Transverse colon (tissue), 4 donors: Measurements from ENCODE around the gene PSMA3. TPM values are rescaled to one million over a fixed set of nuclear protein-coding genes. Genes with fewer than 3 reads are reported as not detected.
A peak's percentile ranks its signal among the peaks of the same experiment; 100 is the strongest.
"Not testable (repeated sequence)": the region's sequence is repeated elsewhere in the genome, so short reads cannot be mapped to it uniquely, and the experiment has no call there.

ENCODE experiments used
- DNase-seq: peaks from one replicate; pipeline ENCODE4 v3.0.0-alpha.2; 2019
- H3K27ac ChIP-seq, 4 donors: fragments of 200-600 bp; sonication (generic); 2 replicates each; pipeline ENCODE4 v1.5.1; 2016 to 2018; ENCODE audit warnings: inconsistent platforms in 4 of 4
- H3K27me3 ChIP-seq: fragments of 200-600 bp; sonication (generic); 2 replicates; pipeline ENCODE4 v1.5.1; 2017; ENCODE audit warnings: inconsistent platforms
- H3K36me3 ChIP-seq, 4 donors: fragments of 200-600 bp; sonication (generic); 2 replicates each; pipeline ENCODE4 v1.5.1; 2017 to 2019; ENCODE audit warnings: inconsistent platforms in 4 of 4
- H3K4me1 ChIP-seq, 4 donors: fragments of 200-600 bp; sonication (generic); 2 replicates each; pipeline ENCODE4 v1.5.1; 2017 to 2020; ENCODE audit warnings: inconsistent platforms in 4 of 4
- H3K4me3 ChIP-seq, 4 donors: fragments of 200-600 bp; sonication (generic); 1 replicate in 1 of 4; 2 replicates in 3 of 4; pipeline versions ENCODE4 v1.5.1 to v1.6.1; 2017 to 2019; ENCODE audit warnings: inconsistent platforms in 4 of 4
- H3K9me3 ChIP-seq, 2 donors: fragments of 200-600 bp; sonication (generic); 2 replicates each; pipeline ENCODE4 v1.5.1; 2017 to 2019; ENCODE audit warnings: inconsistent platforms in 2 of 2
- CTCF ChIP-seq, 5 experiments: fragments of 200-600 bp in 3 of 5; fragments of 450-650 bp in 2 of 5; sonication (generic) in 3 of 5; IDR thresholded peaks; 1 replicate in 2 of 5; 2 replicates in 3 of 5; pipeline ENCODE4 v1.5.1; 2016 to 2017; ENCODE audit warnings: antibody characterized with exemption in 5 of 5, inconsistent platforms in 3 of 5, mild to moderate bottlenecking in 2 of 5, moderate library complexity in 1 of 5
- EP300 ChIP-seq: sonication (generic); formaldehyde crosslinking; IDR thresholded peaks from one replicate; pipeline ENCODE4 v1.6.1; 2017; ENCODE audit warnings: antibody characterized with exemption, low read depth
- POLR2A ChIP-seq: fragments of 450-650 bp; IDR thresholded peaks from one replicate; pipeline ENCODE4 v1.6.1; 2016; ENCODE audit warnings: antibody characterized with exemption, mild to moderate bottlenecking, moderate library complexity
- POLR2AphosphoS5 ChIP-seq, 3 donors: sonication (generic); formaldehyde crosslinking; IDR thresholded peaks; one replicate each; pipeline ENCODE4 v1.6.1; 2016; ENCODE audit warnings: antibody characterized with exemption in 3 of 3
- WGBS, 2 donors: methylation state at CpG; one replicate each; pipeline ENCODE4 v1.1.5; 2018; ENCODE audit warnings: low coverage in 1 of 2; 5-methylcytosine and 5-hydroxymethylcytosine counted together
- in situ Hi-C, 4 donors: fragments of 200-750 bp; cut with MboI; loops; one replicate each; pipeline versions ENCODE4 v1.15.0 to v1.15.1; 2017; ENCODE audit warnings: low sequenced_read_pairs in 3 of 4, low pct_ligation_motif_present in 1 of 4, low pct_unique_long_range_greater_than_20kb in 1 of 4
- intact Hi-C: fragments of 100-400 bp; cut with DNase I; formaldehyde crosslinking; loops from one replicate; pipeline ENCODE4 v1.15.1; 2023; ENCODE audit warnings: low total_unique reads
- total RNA-seq, 4 donors: library from RNA; depleted of rRNA; stranded (reverse); fragments of >200 nt; gene quantifications; one replicate each; pipeline ENCODE4 v1.1.0, GENCODE V29; 2016

Gene PSMA3
- total RNA-seq, 4 donors from 2014 or later, result 38.5 to 87.3 (median 80.3) TPM

GRCh38 chr14:58243790-58244555 is 670 bp upstream of the PSMA3 start:
- H3K4me3 ChIP-seq, result peak overlapping the region; percentile 28 to 94 (median 74)
- H3K4me1 ChIP-seq, result peaks cover 11 to 38% (median 26%) of the 10 kb centered on the region in 4 donors
- intact Hi-C loops, result loop anchor here (10.0 kb wide), 1 partner anchor 51 kb away; the partner anchor contains the start of gene ARID4A
- H3K27me3 ChIP-seq, result no peaks in the 10 kb centered on the region
- no peaks in the 10 kb centered on the region for H3K36me3 ChIP-seq
- in situ Hi-C loops, result loop anchor here in 2 of 4 donors (10.0 kb wide), 1 partner anchor 51 kb away; the partner anchor contains the start of gene ARID4A (in 2 of the 2)
- no peak for DNase-seq
- H3K9me3 ChIP-seq, result no peaks in the 10 kb centered on the region
- H3K27ac ChIP-seq, result peak overlapping the region; percentile 93 to 98 (median 97)
- 1% methylated on average over 16 of the region's 16 CpGs for WGBS, 2 donors
- peak in 1 of 5 experiments; percentile 15 for TF ChIP-seq CTCF (IDR thresholded peaks at IDR 0.05)
- TF ChIP-seq EP300, result no peak
- no peak for TF ChIP-seq POLR2AphosphoS5 (IDR thresholded peaks at IDR 0.05)
- TF ChIP-seq POLR2A, result no peak

GRCh38 chr14:58245562-58245961 is 919 bp downstream of the PSMA3 start:
- Histone ChIP-seq H3K9me3 (no peaks in the 10 kb centered on the region), H3K4me1 (peaks cover 11 to 35% (median 23%) of the 10 kb centered on the region in 4 donors), H3K27ac (peak overlapping the region; percentile 93 to 98 (median 97)), H3K4me3 (peak overlapping the region; percentile 61 to 94 (median 74)), H3K36me3 (peaks cover 0 to 7% (median 2%) of the 10 kb centered on the region in 4 donors), H3K27me3 (no peaks in the 10 kb centered on the region)
- WGBS, 2 donors, result 0 to 5% methylated on average over 3 of the region's 3 CpGs
- intact Hi-C loops (loop anchor here (10.0 kb wide), 1 partner anchor 49 kb away; the partner anchor contains the start of gene ARID4A), in situ Hi-C loops (loop anchor here in 2 of 4 donors (10.0 kb wide), 1 partner anchor 49 kb away; the partner anchor contains the start of gene ARID4A (in 2 of the 2))
- no peak for TF ChIP-seq POLR2AphosphoS5 (IDR thresholded peaks at IDR 0.05)
- TF ChIP-seq POLR2A, result no peak
- TF ChIP-seq CTCF (IDR thresholded peaks at IDR 0.05), result no peak
- TF ChIP-seq EP300, result no peak
- DNase-seq, result no peak

GRCh38 chr14:58249611-58250010 is 5.0 kb downstream of the PSMA3 start:
- no peak for DNase-seq
- peaks cover 11 to 27% (median 18%) of the 10 kb centered on the region in 4 donors for H3K4me1 ChIP-seq
- H3K27ac ChIP-seq, result no peak overlapping the region
- intact Hi-C loops, result loop anchor here (10.0 kb wide), 1 partner anchor 45 kb away; the partner anchor contains the start of gene ARID4A
- TF ChIP-seq POLR2AphosphoS5 (IDR thresholded peaks at IDR 0.05), result no peak
- no peak for TF ChIP-seq POLR2A
- no peak for TF ChIP-seq CTCF (IDR thresholded peaks at IDR 0.05)
- TF ChIP-seq EP300, result no peak
- in situ Hi-C loops, result loop anchor here in 2 of 4 donors (10.0 kb wide), 1 partner anchor 45 kb away; the partner anchor contains the start of gene ARID4A (in 2 of the 2)
- peaks cover 0 to 39% (median 8%) of the 10 kb centered on the region in 4 donors for H3K36me3 ChIP-seq
- no peak overlapping the region for H3K4me3 ChIP-seq
- H3K9me3 ChIP-seq, result no peaks in the 10 kb centered on the region
- WGBS, 2 donors, result 93 to 97% methylated on average over 5 to 8 of the region's 8 CpGs
- H3K27me3 ChIP-seq, result no peaks in the 10 kb centered on the region

GRCh38 chr14:58258156-58258555 is 13.5 kb downstream of the PSMA3 start:
- no peak overlapping the region for H3K4me3 ChIP-seq
- intact Hi-C loops (no loop called here), in situ Hi-C loops (no loop called here)
- no peaks in the 10 kb centered on the region for H3K4me1 ChIP-seq
- H3K9me3 ChIP-seq, result no peaks in the 10 kb centered on the region
- no peak for TF ChIP-seq CTCF (IDR thresholded peaks at IDR 0.05)
- no peak for TF ChIP-seq POLR2A
- TF ChIP-seq POLR2AphosphoS5 (IDR thresholded peaks at IDR 0.05), result no peak
- TF ChIP-seq EP300, result no peak
- 94 to 96% methylated on average over 3 to 4 of the region's 4 CpGs for WGBS, 2 donors
- H3K36me3 ChIP-seq, result peaks cover 0 to 70% (median 23%) of the 10 kb centered on the region in 4 donors
- no peak for DNase-seq
- H3K27me3 ChIP-seq, result no peaks in the 10 kb centered on the region
- H3K27ac ChIP-seq, result no peak overlapping the region

- DNase-seq, intact Hi-C loops, H3K27ac ChIP-seq, H3K4me1 ChIP-seq, H3K27me3 ChIP-seq, H3K4me3 ChIP-seq, H3K9me3 ChIP-seq, in situ Hi-C loops: not testable (repeated sequence)
- WGBS, 2 donors, result 75 to 97% methylated on average over 1 to 10 of the region's 10 CpGs
- peaks cover 0 to 75% (median 32%) of the 10 kb centered on the region in 4 donors for H3K36me3 ChIP-seq
These were observed 17.4 kb downstream of the PSMA3 start for GRCh38 chr14:58262005-58262404.
